MM.1S (cell line): ENCODE results near the gene GALNT12.

Experiments used
- DNase-seq: peaks from one replicate; pipeline ENCODE4 v3.0.0-alpha.2; 2015
- H2AFZ ChIP-seq: fragments of 300-600 bp; sonication (generic); 2 replicates; pipeline ENCODE4 v1.6.0; 2016; ENCODE audit warnings: antibody characterized with exemption, low read length
- H3F3A ChIP-seq: fragments of 300-600 bp; sonication (generic); 2 replicates; pipeline ENCODE4 v1.6.1; 2016; ENCODE audit warnings: mild to moderate bottlenecking, antibody characterized with exemption, low read length, moderate library complexity, mixed read lengths; ENCODE audit not compliant: insufficient read depth
- H3K27ac ChIP-seq: fragments of 300-600 bp; sonication (generic); 2 replicates; pipeline ENCODE4 v1.5.1; 2016; ENCODE audit warnings: mild to moderate bottlenecking, low read length
- H3K27me3 ChIP-seq: fragments of 300-600 bp; sonication (generic); replicated peaks from 2 replicates; pipeline ENCODE4 v1.6.0; 2016; ENCODE audit warnings: low read length; ENCODE audit not compliant: insufficient read depth
- H3K36me3 ChIP-seq: fragments of 300-600 bp; sonication (generic); replicated peaks from 2 replicates; pipeline ENCODE4 v1.6.1; 2016; ENCODE audit warnings: mild to moderate bottlenecking, low read length, mixed read lengths; ENCODE audit not compliant: insufficient read depth
- H3K4me1 ChIP-seq: fragments of 300-600 bp; sonication (generic); 2 replicates; pipeline ENCODE4 v1.6.1; 2016; ENCODE audit warnings: low read length, mixed read lengths
- H3K4me2 ChIP-seq: fragments of 300-600 bp; sonication (generic); 2 replicates; pipeline ENCODE4 v1.6.0; 2016; ENCODE audit warnings: low read depth, low read length
- H3K4me3 ChIP-seq: fragments of 300-600 bp; sonication (generic); 2 replicates; pipeline ENCODE4 v1.5.1; 2016; ENCODE audit warnings: low read length, mixed read lengths
- H3K79me2 ChIP-seq: fragments of 300-600 bp; sonication (generic); 2 replicates; pipeline ENCODE4 v1.6.1; 2016; ENCODE audit warnings: mixed run types, low read length, mixed read lengths
- H3K9ac ChIP-seq: fragments of 300-600 bp; sonication (generic); 2 replicates; pipeline ENCODE4 v1.6.1; 2016; ENCODE audit warnings: low read length, mixed read lengths
- H3K9me2 ChIP-seq: fragments of 300-600 bp; sonication (generic); replicated peaks from 2 replicates; pipeline ENCODE4 v1.6.1; 2016; ENCODE audit warnings: mild to moderate bottlenecking, low read length, mixed read lengths; ENCODE audit not compliant: insufficient read depth
- H3K9me3 ChIP-seq: fragments of 300-600 bp; sonication (generic); replicated peaks from 2 replicates; pipeline ENCODE4 v1.6.1; 2016; ENCODE audit warnings: mild to moderate bottlenecking, low read length, mixed read lengths; ENCODE audit not compliant: insufficient read depth
- H4K20me1 ChIP-seq: fragments of 300-600 bp; sonication (generic); 2 replicates; pipeline ENCODE4 v1.6.1; 2016; ENCODE audit warnings: mild to moderate bottlenecking, low read length, moderate library complexity, mixed read lengths; ENCODE audit not compliant: insufficient read depth
- EZH2 ChIP-seq: fragments of 300-600 bp; sonication (generic); optimal IDR thresholded peaks from 2 replicates; pipeline ENCODE3; 2017; ENCODE audit warnings: low read depth, mild to moderate bottlenecking, antibody characterized with exemption, low read length, mixed read lengths
- EZH2phosphoT487 ChIP-seq: fragments of 300-600 bp; sonication (generic); IDR thresholded peaks from 2 replicates; pipeline ENCODE4 v1.6.1; 2018; ENCODE audit warnings: antibody characterized with exemption, low read length
- TF ChIP-seq, protein P1 (sequence below): fragments of 300-600 bp; sonication (generic); IDR thresholded peaks from 2 replicates; pipeline ENCODE4 v1.5.1; 2016; ENCODE audit warnings: antibody characterized with exemption, low read length, mixed read lengths

Gene GALNT12

DNA sequence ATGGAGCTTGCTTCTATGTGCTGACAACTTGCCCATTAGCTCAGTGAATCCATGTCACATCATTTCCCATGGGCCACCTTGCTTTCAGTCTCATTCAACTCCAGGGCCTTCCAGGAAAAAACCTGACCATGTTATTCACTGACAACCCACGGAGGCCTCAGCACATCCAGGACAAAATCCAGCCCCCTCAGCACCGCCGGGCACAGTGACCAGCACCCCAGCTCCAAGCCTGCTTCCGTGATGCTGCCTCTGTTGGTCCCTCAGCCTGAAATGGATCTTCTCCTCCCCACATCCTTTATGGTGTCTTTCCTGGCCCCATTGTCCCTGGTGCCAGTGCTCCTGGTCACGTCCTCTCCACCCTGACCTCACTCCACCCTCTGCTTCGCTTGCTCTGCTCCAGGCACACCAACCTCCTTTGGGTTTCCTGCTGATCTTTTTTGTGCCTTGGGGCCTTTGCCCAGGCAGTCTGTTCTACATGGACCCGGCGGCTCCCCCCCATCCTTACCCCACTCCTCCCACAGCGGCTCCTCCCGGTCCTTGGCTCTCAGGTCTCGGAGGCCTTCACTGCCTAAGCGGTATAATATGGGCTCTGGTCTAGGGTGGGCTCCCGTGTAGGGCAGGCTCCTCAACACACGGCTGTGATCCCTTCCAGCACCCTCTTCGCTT, 36.1 kb upstream of the GALNT12 start:
- Histone ChIP-seq H3K4me1 (no peaks in the 10 kb centered on the region), H3K27ac (no peak overlapping the region), H3K79me2 (no peaks in the 10 kb centered on the region), H3K9me3 (no peaks in the 10 kb centered on the region), H3K9ac (no peak overlapping the region), H3K36me3 (no peaks in the 10 kb centered on the region), H3K27me3 (no peaks in the 10 kb centered on the region), H3F3A (no peaks in the 10 kb centered on the region), H3K4me2 (no peak overlapping the region), H2AFZ (no peak overlapping the region), H4K20me1 (no peaks in the 10 kb centered on the region), H3K9me2 (no peaks in the 10 kb centered on the region), H3K4me3 (no peak overlapping the region)
- no peak for DNase-seq
- TF ChIP-seq EZH2 (no peak), EZH2phosphoT487 (no peak)
- TF ChIP-seq, protein P1, sequence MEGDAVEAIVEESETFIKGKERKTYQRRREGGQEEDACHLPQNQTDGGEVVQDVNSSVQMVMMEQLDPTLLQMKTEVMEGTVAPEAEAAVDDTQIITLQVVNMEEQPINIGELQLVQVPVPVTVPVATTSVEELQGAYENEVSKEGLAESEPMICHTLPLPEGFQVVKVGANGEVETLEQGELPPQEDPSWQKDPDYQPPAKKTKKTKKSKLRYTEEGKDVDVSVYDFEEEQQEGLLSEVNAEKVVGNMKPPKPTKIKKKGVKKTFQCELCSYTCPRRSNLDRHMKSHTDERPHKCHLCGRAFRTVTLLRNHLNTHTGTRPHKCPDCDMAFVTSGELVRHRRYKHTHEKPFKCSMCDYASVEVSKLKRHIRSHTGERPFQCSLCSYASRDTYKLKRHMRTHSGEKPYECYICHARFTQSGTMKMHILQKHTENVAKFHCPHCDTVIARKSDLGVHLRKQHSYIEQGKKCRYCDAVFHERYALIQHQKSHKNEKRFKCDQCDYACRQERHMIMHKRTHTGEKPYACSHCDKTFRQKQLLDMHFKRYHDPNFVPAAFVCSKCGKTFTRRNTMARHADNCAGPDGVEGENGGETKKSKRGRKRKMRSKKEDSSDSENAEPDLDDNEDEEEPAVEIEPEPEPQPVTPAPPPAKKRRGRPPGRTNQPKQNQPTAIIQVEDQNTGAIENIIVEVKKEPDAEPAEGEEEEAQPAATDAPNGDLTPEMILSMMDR, result no peak

DNA sequence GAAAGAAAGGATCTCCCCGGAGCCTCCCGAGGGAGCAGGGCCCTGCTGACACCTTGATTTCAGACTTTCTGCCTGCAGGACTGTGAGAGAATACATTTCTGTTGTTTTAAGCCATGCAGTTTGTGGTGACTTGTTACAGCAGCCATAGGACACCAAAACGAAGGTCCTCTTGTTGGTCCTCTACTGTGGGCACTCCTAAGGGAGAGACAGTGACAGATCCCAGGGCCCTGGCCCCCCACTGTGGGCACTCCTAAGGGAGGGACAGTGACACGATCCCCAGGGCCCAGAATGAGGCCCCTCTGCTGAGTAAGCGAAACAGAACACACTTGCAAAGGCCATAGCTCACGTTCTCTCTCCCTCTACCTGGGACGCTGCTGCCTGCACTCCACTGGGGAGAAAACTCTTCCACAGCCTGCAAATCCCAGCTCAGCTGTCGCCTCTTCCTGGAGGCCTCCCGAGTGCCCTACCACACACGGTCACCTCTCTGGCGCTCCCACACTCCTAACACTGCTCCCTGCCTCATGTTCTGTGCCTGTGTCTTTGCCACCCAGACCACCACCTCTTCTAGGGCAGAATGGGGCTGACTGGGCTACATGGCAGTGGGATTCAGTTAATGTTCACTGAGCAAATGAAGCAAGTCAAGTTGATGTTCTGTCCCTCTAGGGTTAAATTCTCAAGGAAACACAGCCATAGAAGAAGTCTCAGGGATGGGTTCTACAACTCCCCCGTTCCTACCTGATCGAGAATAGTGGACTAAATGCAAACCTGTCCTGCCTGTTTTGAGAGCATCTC, 34.9 kb upstream of the GALNT12 start:
- no peaks in the 10 kb centered on the region for H3K9me2 ChIP-seq
- no peaks in the 10 kb centered on the region for H3K79me2 ChIP-seq
- H3F3A ChIP-seq, result no peaks in the 10 kb centered on the region
- H3K9ac ChIP-seq, result no peak overlapping the region
- no peaks in the 10 kb centered on the region for H3K36me3 ChIP-seq
- no peaks in the 10 kb centered on the region for H3K9me3 ChIP-seq
- no peaks in the 10 kb centered on the region for H3K27me3 ChIP-seq
- H3K27ac ChIP-seq, result no peak overlapping the region
- H3K4me1 ChIP-seq, result no peaks in the 10 kb centered on the region
- no peak overlapping the region for H2AFZ ChIP-seq
- H3K4me2 ChIP-seq, result no peak overlapping the region
- no peak for DNase-seq
- no peaks in the 10 kb centered on the region for H4K20me1 ChIP-seq
- no peak for TF ChIP-seq EZH2
- TF ChIP-seq, protein P1, result no peak
- no peak for TF ChIP-seq EZH2phosphoT487
- no peak overlapping the region for H3K4me3 ChIP-seq

DNA sequence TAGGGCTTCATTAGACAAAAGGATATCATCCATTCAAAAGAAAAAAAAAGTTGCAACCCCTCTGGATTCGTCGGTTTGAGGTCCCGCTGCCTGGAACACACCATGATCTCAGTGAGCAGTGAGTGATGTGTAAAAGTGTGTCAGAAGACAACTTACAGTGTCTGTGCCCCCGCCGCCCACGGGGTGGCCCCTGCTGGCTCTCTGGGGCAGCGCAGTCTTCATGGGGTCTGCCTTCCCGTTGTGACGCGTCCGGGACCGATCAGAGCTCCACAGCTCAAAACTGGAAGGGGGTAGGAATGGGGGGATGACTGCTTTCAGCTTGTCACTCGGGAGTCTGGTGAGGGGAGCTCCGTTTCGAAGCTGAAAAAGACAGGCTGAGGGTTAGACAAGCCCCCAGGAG, 33.7 kb upstream of the GALNT12 start:
- Histone ChIP-seq H2AFZ (no peak overlapping the region), H3K79me2 (no peaks in the 10 kb centered on the region), H3F3A (no peaks in the 10 kb centered on the region), H3K27ac (no peak overlapping the region), H3K9me2 (no peaks in the 10 kb centered on the region), H3K36me3 (no peaks in the 10 kb centered on the region), H3K4me2 (no peak overlapping the region), H3K4me3 (no peak overlapping the region), H3K9me3 (no peaks in the 10 kb centered on the region), H3K4me1 (no peaks in the 10 kb centered on the region), H3K9ac (no peak overlapping the region), H3K27me3 (no peaks in the 10 kb centered on the region), H4K20me1 (no peaks in the 10 kb centered on the region)
- no peak for TF ChIP-seq EZH2
- TF ChIP-seq, protein P1, result no peak
- TF ChIP-seq EZH2phosphoT487, result no peak
- DNase-seq, result no peak
